ENCODE data around the gene PMM2. TPM values are rescaled to one million over a fixed set of nuclear protein-coding genes. Genes with fewer than 3 reads are reported as not detected.

PMM2 gene
- total and polyA plus RNA-seq, 12 donors = 7.4 to 81.1 (median 26.3) TPM

GRCh38 chr16:8885674-8886592 is 88.3 kb downstream of the PMM2 start:
- Histone ChIP-seq H3K27ac (peak overlapping the region in 1 of 5 donors; percentile 3), H3K4me1 (replicated peaks in 1 of 2) (peaks cover 7 to 21% of the 10 kb centered on the region in 2 donors), H3K27me3 (no peaks in the 10 kb centered on the region), H3K9me3 (replicated peaks in 1 of 3) (no peaks in the 10 kb centered on the region), H3K4me3 (no peak overlapping the region), H3K36me3 (replicated peaks in 1 of 2) (peaks cover 0 to 1% of the 10 kb centered on the region in 2 donors)
- 16 to 38% (median 22%) methylated on average over 4 to 20 of the region's 20 CpGs for WGBS, 4 donors
- peak in 4 of 7 donors; percentile 45 to 55 (median 48) for DNase-seq
- intact Hi-C loops (cut with DNase I) = loop anchor here in 1 of 2 donors (10.0 kb wide), 1 partner anchor 231 kb away; no protein-coding TSS in a partner anchor
- no peak for TF ChIP-seq POLR2A (IDR thresholded peaks at IDR 0.05)

GRCh38 chr16:8886593-8887430 is 89.2 kb downstream of the PMM2 start:
- TF ChIP-seq CTCF (IDR thresholded peaks at IDR 0.05) (no peak), POLR2A (IDR thresholded peaks at IDR 0.05) (no peak)
- Histone ChIP-seq H3K9me3 (replicated peaks in 1 of 3) (no peaks in the 10 kb centered on the region), H3K27ac (no peak overlapping the region), H3K36me3 (replicated peaks in 1 of 2) (peaks cover 0 to 10% of the 10 kb centered on the region in 2 donors), H3K27me3 (no peaks in the 10 kb centered on the region), H3K4me3 (no peak overlapping the region), H3K4me1 (replicated peaks in 1 of 2) (peaks cover 7 to 27% of the 10 kb centered on the region in 2 donors)
- no peak for DNase-seq
- intact Hi-C loops (cut with DNase I) = loop anchor here in 1 of 2 donors (10.0 kb wide), 1 partner anchor 232 kb away; no protein-coding TSS in a partner anchor
- 66 to 75% (median 70%) methylated on average over 18 to 19 of the region's 19 CpGs for WGBS, 4 donors

- H3K36me3 ChIP-seq (replicated peaks in 1 of 2) = peaks cover 0 to 15% of the 10 kb centered on the region in 2 donors
- H3K27me3 ChIP-seq = no peaks in the 10 kb centered on the region
- H3K27ac ChIP-seq = peak overlapping the region in 1 of 5 donors; percentile 61
- WGBS, 4 donors = 89 to 93% (median 90%) methylated on average over 5 to 6 of the region's 6 CpGs
- peak in 1 of 7 donors; percentile 12 for DNase-seq
- no peak overlapping the region for H3K4me3 ChIP-seq
- intact Hi-C loops (cut with DNase I) = loop anchor here in 1 of 2 donors (10.0 kb wide), 1 partner anchor 233 kb away; no protein-coding TSS in a partner anchor
- no peak for TF ChIP-seq POLR2A (IDR thresholded peaks at IDR 0.05)
- TF ChIP-seq CTCF (IDR thresholded peaks at IDR 0.05) = no peak
- H3K9me3 ChIP-seq (replicated peaks in 1 of 3) = no peaks in the 10 kb centered on the region
- H3K4me1 ChIP-seq (replicated peaks in 1 of 2) = peaks cover 7 to 32% of the 10 kb centered on the region in 2 donors
Observed at GRCh38 chr16:8887431-8887765, 89.8 kb downstream of the PMM2 start.

- intact Hi-C loops (cut with DNase I) = loop anchor here in 1 of 2 donors (10.0 kb wide), 1 partner anchor 233 kb away; no protein-coding TSS in a partner anchor
Observed at GRCh38 chr16:8887952-8888560, 90.4 kb downstream of the PMM2 start.

More at GRCh38 chr16:8887952-8888560, 90.4 kb downstream of the PMM2 start:
- WGBS, 4 donors = 58 to 79% (median 62%) methylated on average over 9 to 16 of the region's 16 CpGs
- DNase-seq = peak; percentile 93 to 99 (median 97)
- Histone ChIP-seq H3K9me3 (replicated peaks in 1 of 3) (no peaks in the 10 kb centered on the region), H3K4me3 (no peak overlapping the region), H3K4me1 (replicated peaks in 1 of 2) (peaks cover 7 to 38% of the 10 kb centered on the region in 2 donors), H3K27ac (peak overlapping the region in 3 of 5 donors; percentile 50 to 66 (median 61)), H3K27me3 (no peaks in the 10 kb centered on the region), H3K36me3 (replicated peaks in 1 of 2) (peaks cover 0 to 17% of the 10 kb centered on the region in 2 donors)
- peak in 1 of 2 donors; percentile 48 for TF ChIP-seq POLR2A (IDR thresholded peaks at IDR 0.05)
- no peak for TF ChIP-seq CTCF (IDR thresholded peaks at IDR 0.05)

Measured in adrenal gland (tissue), 12 donors.